Hepatocyte (in vitro differentiated cells): ENCODE data around the gene FCHO2. TPM values are rescaled to one million over a fixed set of nuclear protein-coding genes. Genes with fewer than 3 reads are reported as not detected.
A peak's percentile ranks its signal among the peaks of the same experiment; 100 is the strongest.

Experiments
- DNase-seq: peaks from one replicate; pipeline ENCODE4 v3.0.0-alpha.2; 2016; ENCODE audit warnings: low spot score
- H2AFZ ChIP-seq: fragments of 200-600 bp; sonication (generic); 2 replicates; pipeline ENCODE4 v1.6.0; 2016; ENCODE audit warnings: antibody characterized with exemption, mild to moderate bottlenecking
- H3K27ac ChIP-seq: fragments of 200-600 bp; sonication (generic); 2 replicates; pipeline ENCODE4 v1.5.1; 2016; ENCODE audit warnings: mild to moderate bottlenecking
- H3K27me3 ChIP-seq: fragments of 200-600 bp; sonication (generic); 2 replicates; pipeline ENCODE4 v1.6.1; 2016
- H3K36me3 ChIP-seq: fragments of 200-600 bp; sonication (generic); replicated peaks from 2 replicates; pipeline ENCODE4 v1.5.1; 2016; ENCODE audit warnings: low read depth; ENCODE audit not compliant: insufficient read depth
- H3K4me1 ChIP-seq: fragments of 200-600 bp; sonication (generic); 2 replicates; pipeline ENCODE4 v1.5.1; 2016; ENCODE audit warnings: mild to moderate bottlenecking, moderate library complexity; ENCODE audit not compliant: insufficient read depth
- H3K4me2 ChIP-seq: fragments of 200-600 bp; sonication (generic); 2 replicates; pipeline ENCODE4 v1.6.0; 2016
- H3K4me3 ChIP-seq: fragments of 200-600 bp; sonication (generic); 2 replicates; pipeline ENCODE4 v1.5.1; 2016; ENCODE audit warnings: mild to moderate bottlenecking
- H3K79me2 ChIP-seq: fragments of 200-600 bp; sonication (generic); 2 replicates; pipeline ENCODE4 v1.6.0; 2017; ENCODE audit warnings: mild to moderate bottlenecking
- H3K9me2 ChIP-seq: fragments of 200-600 bp; sonication (generic); replicated peaks from 2 replicates; pipeline ENCODE4 v1.6.0; 2017; ENCODE audit warnings: mild to moderate bottlenecking; ENCODE audit not compliant: insufficient read depth
- H3K9me3 ChIP-seq: fragments of 200-600 bp; sonication (generic); 2 replicates; pipeline ENCODE4 v1.5.1; 2016; ENCODE audit warnings: low read depth, mild to moderate bottlenecking
- H4K20me1 ChIP-seq: fragments of 200-600 bp; sonication (generic); 2 replicates; pipeline ENCODE4 v1.6.0; 2016; ENCODE audit warnings: mild to moderate bottlenecking; ENCODE audit not compliant: insufficient read depth, poor library complexity, severe bottlenecking
- EZH2 ChIP-seq: fragments of 200-600 bp; sonication (generic); IDR thresholded peaks from 2 replicates; pipeline ENCODE4 v1.6.1; 2016; ENCODE audit warnings: antibody characterized with exemption, mild to moderate bottlenecking, borderline replicate concordance
- EZH2phosphoT487 ChIP-seq: fragments of 200-600 bp; sonication (generic); IDR thresholded peaks from one replicate; pipeline ENCODE4 v1.6.1; 2018; ENCODE audit warnings: antibody characterized with exemption, mild to moderate bottlenecking, low read depth, moderate library complexity; ENCODE audit not compliant: unreplicated experiment, severe bottlenecking
- WGBS: methylation state at CpG from one replicate; pipeline ENCODE4 v1.1.6; 2016; ENCODE audit warnings: low lambda C conversion rate; ENCODE audit errors: missing lambda C conversion rate; 5-methylcytosine and 5-hydroxymethylcytosine counted together
- polyA plus RNA-seq: library from polyadenylated mRNA; unstranded; fragments of >200 nt; fragmentation: Nextera tagmentation; extraction: Ambion mirVana; gene quantifications from 2 replicates; pipeline ENCODE4 v1.2.1, GENCODE V29; 2016
- total RNA-seq: library from RNA; depleted of rRNA; stranded (reverse); fragments of >200 nt; gene quantifications from 2 replicates; pipeline ENCODE4 v1.2.3, GENCODE V29; 2014
- TF ChIP-seq, protein P1 (sequence below): fragments of 200-600 bp; sonication (generic); IDR thresholded peaks from 2 replicates; pipeline ENCODE4 v1.5.1; 2016; ENCODE audit warnings: antibody characterized with exemption, mild to moderate bottlenecking; ENCODE audit not compliant: poor library complexity

Gene FCHO2
- total and polyA plus RNA-seq, 2 experiments from 2014 or later = 6.3 to 17.1 TPM

DNA sequence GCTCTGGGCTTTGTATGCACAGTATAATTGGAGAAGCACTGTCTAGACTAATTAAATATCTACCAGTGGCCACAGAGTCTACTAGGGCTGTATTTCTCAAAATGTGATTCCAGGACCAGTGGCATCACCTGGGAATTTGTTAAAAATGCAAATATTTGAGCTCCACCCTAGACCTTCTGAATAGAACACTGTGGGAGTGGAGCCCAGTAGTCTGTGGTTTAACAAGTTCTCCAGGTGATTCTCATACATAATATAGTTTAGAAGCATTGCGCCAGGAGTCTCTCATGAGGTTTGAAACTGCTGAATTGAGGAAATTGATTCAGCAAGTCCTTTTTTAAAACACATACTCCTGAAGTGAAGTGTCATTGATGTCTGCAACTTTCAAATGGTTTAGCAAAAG, 74.7 kb downstream of the FCHO2 start:
- no peaks in the 10 kb centered on the region for H3K9me2 ChIP-seq
- no peaks in the 10 kb centered on the region for H3K36me3 ChIP-seq
- H3K4me1 ChIP-seq = peaks cover 4% of the 10 kb centered on the region
- WGBS = 84% methylated on average over 1 of the region's 1 CpG
- H3K79me2 ChIP-seq = no peaks in the 10 kb centered on the region
- no peak for DNase-seq
- TF ChIP-seq EZH2phosphoT487 (no peak), EZH2 (no peak)
- TF ChIP-seq, protein P1, sequence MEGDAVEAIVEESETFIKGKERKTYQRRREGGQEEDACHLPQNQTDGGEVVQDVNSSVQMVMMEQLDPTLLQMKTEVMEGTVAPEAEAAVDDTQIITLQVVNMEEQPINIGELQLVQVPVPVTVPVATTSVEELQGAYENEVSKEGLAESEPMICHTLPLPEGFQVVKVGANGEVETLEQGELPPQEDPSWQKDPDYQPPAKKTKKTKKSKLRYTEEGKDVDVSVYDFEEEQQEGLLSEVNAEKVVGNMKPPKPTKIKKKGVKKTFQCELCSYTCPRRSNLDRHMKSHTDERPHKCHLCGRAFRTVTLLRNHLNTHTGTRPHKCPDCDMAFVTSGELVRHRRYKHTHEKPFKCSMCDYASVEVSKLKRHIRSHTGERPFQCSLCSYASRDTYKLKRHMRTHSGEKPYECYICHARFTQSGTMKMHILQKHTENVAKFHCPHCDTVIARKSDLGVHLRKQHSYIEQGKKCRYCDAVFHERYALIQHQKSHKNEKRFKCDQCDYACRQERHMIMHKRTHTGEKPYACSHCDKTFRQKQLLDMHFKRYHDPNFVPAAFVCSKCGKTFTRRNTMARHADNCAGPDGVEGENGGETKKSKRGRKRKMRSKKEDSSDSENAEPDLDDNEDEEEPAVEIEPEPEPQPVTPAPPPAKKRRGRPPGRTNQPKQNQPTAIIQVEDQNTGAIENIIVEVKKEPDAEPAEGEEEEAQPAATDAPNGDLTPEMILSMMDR = no peak
- peak overlapping the region; percentile 75 for H3K27ac ChIP-seq
- no peaks in the 10 kb centered on the region for H3K27me3 ChIP-seq
- no peaks in the 10 kb centered on the region for H4K20me1 ChIP-seq
- no peak overlapping the region for H2AFZ ChIP-seq
- no peaks in the 10 kb centered on the region for H3K9me3 ChIP-seq
- H3K4me2 ChIP-seq = no peak overlapping the region
- H3K4me3 ChIP-seq = no peak overlapping the region

DNA sequence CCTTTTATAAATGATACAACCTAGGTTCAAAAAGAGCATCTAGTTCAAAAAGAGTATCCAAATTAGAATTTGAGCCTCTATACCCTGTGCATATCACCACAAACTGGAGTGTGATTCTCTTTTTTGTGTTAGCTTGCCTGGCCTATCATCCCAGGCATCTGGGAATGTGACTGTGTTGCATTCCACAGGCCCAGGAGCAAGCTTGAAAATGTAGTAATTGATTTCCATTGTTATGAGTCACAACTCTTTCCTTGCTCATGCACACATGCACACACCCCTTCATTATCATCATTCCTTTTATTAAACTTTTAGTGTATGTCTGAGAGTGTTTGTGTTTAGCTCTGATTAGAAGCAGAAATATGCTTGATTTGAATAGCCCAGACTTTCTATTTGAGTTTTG, 75.2 kb downstream of the FCHO2 start:
- no peaks in the 10 kb centered on the region for H3K9me2 ChIP-seq
- H3K27me3 ChIP-seq = no peaks in the 10 kb centered on the region
- TF ChIP-seq, protein P1 = no peak
- TF ChIP-seq EZH2 (no peak), EZH2phosphoT487 (no peak)
- peak; percentile 34 for DNase-seq
- H3K4me2 ChIP-seq = no peak overlapping the region
- peak overlapping the region; percentile 75 for H3K27ac ChIP-seq
- H3K79me2 ChIP-seq = no peaks in the 10 kb centered on the region
- H3K36me3 ChIP-seq = no peaks in the 10 kb centered on the region
- H4K20me1 ChIP-seq = no peaks in the 10 kb centered on the region
- peaks cover 4% of the 10 kb centered on the region for H3K4me1 ChIP-seq
- no peaks in the 10 kb centered on the region for H3K9me3 ChIP-seq
- H3K4me3 ChIP-seq = no peak overlapping the region
- H2AFZ ChIP-seq = no peak overlapping the region

DNA sequence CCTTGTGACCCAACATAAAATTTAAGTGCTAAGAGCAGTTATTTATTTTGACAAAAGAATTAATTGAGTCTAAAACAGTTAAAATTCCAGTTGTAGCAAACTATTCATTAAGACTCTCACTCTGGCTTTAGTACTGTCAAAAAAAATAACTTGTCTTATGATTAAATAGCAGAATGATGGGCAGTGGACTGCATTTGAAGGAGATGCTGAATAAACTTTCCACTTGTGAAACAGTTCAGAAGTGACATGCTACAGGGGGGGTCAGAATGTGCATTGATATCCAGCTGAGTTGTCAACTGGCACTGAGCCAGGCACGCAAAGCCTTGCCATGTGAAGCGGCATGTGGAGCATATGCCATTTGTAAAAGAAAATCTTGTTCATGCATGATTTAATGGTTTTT, 76.0 kb downstream of the FCHO2 start:
- no peaks in the 10 kb centered on the region for H4K20me1 ChIP-seq
- DNase-seq = peak; percentile 5
- no peaks in the 10 kb centered on the region for H3K79me2 ChIP-seq
- no peak overlapping the region for H3K4me3 ChIP-seq
- H2AFZ ChIP-seq = no peak overlapping the region
- peaks cover 4% of the 10 kb centered on the region for H3K4me1 ChIP-seq
- no peaks in the 10 kb centered on the region for H3K36me3 ChIP-seq
- no peak for TF ChIP-seq EZH2
- TF ChIP-seq EZH2phosphoT487 = no peak
- TF ChIP-seq, protein P1 = no peak
- H3K9me2 ChIP-seq = no peaks in the 10 kb centered on the region
- peak overlapping the region; percentile 63 for H3K27ac ChIP-seq
- no peaks in the 10 kb centered on the region for H3K27me3 ChIP-seq
- no peak overlapping the region for H3K4me2 ChIP-seq
- WGBS = 81% methylated on average over 2 of the region's 2 CpGs
- no peaks in the 10 kb centered on the region for H3K9me3 ChIP-seq

DNA sequence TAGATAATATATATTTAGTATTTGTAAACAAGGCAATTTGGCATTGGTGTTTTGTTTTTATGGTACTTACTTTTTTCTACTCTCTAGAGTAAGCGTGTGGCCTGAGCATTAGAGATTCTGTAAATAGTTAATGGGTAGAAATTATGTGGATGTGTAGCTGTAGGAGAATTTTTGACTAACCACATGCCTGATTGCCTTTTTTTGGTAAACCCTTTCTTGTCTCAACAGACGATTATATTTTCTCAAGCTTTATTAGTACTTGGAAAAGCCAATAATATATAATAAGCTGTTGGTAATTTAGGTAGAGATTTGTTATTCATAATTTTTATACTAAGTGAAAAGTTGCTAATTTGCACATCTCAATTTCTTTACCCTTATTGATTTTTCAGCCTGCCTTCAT, 76.8 kb downstream of the FCHO2 start:
- no peaks in the 10 kb centered on the region for H3K27me3 ChIP-seq
- no peak overlapping the region for H3K4me2 ChIP-seq
- TF ChIP-seq EZH2phosphoT487 = no peak
- TF ChIP-seq, protein P1 = no peak
- TF ChIP-seq EZH2 = no peak
- H3K9me2 ChIP-seq = no peaks in the 10 kb centered on the region
- no peak overlapping the region for H3K4me3 ChIP-seq
- peaks cover 4% of the 10 kb centered on the region for H3K4me1 ChIP-seq
- DNase-seq = no peak
- H3K79me2 ChIP-seq = no peaks in the 10 kb centered on the region
- whole genome bisulfite sequencing = 87% methylated on average over 2 of the region's 2 CpGs
- no peaks in the 10 kb centered on the region for H3K9me3 ChIP-seq
- H2AFZ ChIP-seq = no peak overlapping the region
- no peak overlapping the region for H3K27ac ChIP-seq
- H4K20me1 ChIP-seq = no peaks in the 10 kb centered on the region
- no peaks in the 10 kb centered on the region for H3K36me3 ChIP-seq
